GOT3 (cell line): ENCODE measurements around the gene BNC2.
A peak's percentile ranks its signal among the peaks of the same experiment; 100 is the strongest.

Experiments used
- DNase-seq: peaks from one replicate; lab custom pipeline; 2025; ENCODE audit warnings: mixed read lengths; lab: John Stamatoyannopoulos, UW

Gene BNC2

GRCh38 chr9:16715404-16715803 is 155.1 kb downstream of the BNC2 start:
- DNase-seq = no peak

- DNase-seq = no peak
These were observed 157.7 kb downstream of the BNC2 start for GRCh38 chr9:16712787-16713186.

- DNase-seq = no peak
These were observed 159.6 kb downstream of the BNC2 start for GRCh38 chr9:16710888-16711287.

- DNase-seq = no peak
These were observed 160.5 kb downstream of the BNC2 start for GRCh38 chr9:16709924-16710323.

- DNase-seq = no peak
These were observed 161.6 kb downstream of the BNC2 start for GRCh38 chr9:16708656-16709435.

GRCh38 chr9:16705111-16705604 is 165.3 kb downstream of the BNC2 start:
- DNase-seq = peak; percentile 46

GRCh38 chr9:16704116-16705110 is 166.1 kb downstream of the BNC2 start:
- DNase-seq = peak; percentile 46

GRCh38 chr9:16701347-16701746 is 169.1 kb downstream of the BNC2 start:
- DNase-seq = no peak

- DNase-seq = no peak
These were observed 176.9 kb downstream of the BNC2 start for GRCh38 chr9:16693616-16694015.

GRCh38 chr9:16690628-16691027 is 179.8 kb downstream of the BNC2 start:
- no peak for DNase-seq

- DNase-seq = no peak
These were observed 180.3 kb downstream of the BNC2 start for GRCh38 chr9:16690205-16690604.

GRCh38 chr9:16689351-16689938 is 181.0 kb downstream of the BNC2 start:
- no peak for DNase-seq

- DNase-seq = no peak
These were observed 181.7 kb downstream of the BNC2 start for GRCh38 chr9:16688814-16689213.

- DNase-seq = no peak
These were observed 182.6 kb downstream of the BNC2 start for GRCh38 chr9:16687678-16688369.

GRCh38 chr9:16683326-16683725 is 187.1 kb downstream of the BNC2 start:
- no peak for DNase-seq

- no peak for DNase-seq
These were observed 188.2 kb downstream of the BNC2 start for GRCh38 chr9:16682273-16682672.

GRCh38 chr9:16681652-16681987 is 188.8 kb downstream of the BNC2 start:
- DNase-seq = no peak

GRCh38 chr9:16680975-16681651 is 189.4 kb downstream of the BNC2 start:
- DNase-seq = no peak

GRCh38 chr9:16680541-16680940 is 189.9 kb downstream of the BNC2 start:
- no peak for DNase-seq

GRCh38 chr9:16679327-16679821 is 191.1 kb downstream of the BNC2 start:
- DNase-seq = no peak

GRCh38 chr9:16676519-16676918 is 194.0 kb downstream of the BNC2 start:
- DNase-seq = no peak
